Measurements from ENCODE around the gene ZAP70.
"Not testable (repeated sequence)": the region's sequence is repeated elsewhere in the genome, so short reads cannot be mapped to it uniquely, and the experiment has no call there.

The ZAP70 gene

GRCh38 chr2:97698530-97698929 is 14.8 kb upstream of the ZAP70 start:
- no peak for DNase-seq (ENCODE audit: low spot score)

GRCh38 chr2:97699765-97700444 is 13.5 kb upstream of the ZAP70 start:
- peak; percentile 77 for DNase-seq (ENCODE audit: low spot score)

- no peak for DNase-seq (ENCODE audit: low spot score)
These were observed 12.2 kb upstream of the ZAP70 start for GRCh38 chr2:97701186-97701585.

GRCh38 chr2:97701851-97702465 is 11.4 kb upstream of the ZAP70 start:
- no peak for DNase-seq (ENCODE audit: low spot score)

- no peak for DNase-seq (ENCODE audit: low spot score)
These were observed 10.5 kb upstream of the ZAP70 start for GRCh38 chr2:97702731-97703470.

- DNase-seq (ENCODE audit: low spot score), result no peak
These were observed 9.6 kb upstream of the ZAP70 start for GRCh38 chr2:97703741-97704140.

GRCh38 chr2:97704989-97705388 is 8.4 kb upstream of the ZAP70 start:
- DNase-seq (ENCODE audit: low spot score), result no peak

- DNase-seq (ENCODE audit: low spot score), result no peak
These were observed 7.3 kb upstream of the ZAP70 start for GRCh38 chr2:97706112-97706511.

GRCh38 chr2:97706708-97707345 is 6.5 kb upstream of the ZAP70 start:
- no peak for DNase-seq (ENCODE audit: low spot score)

GRCh38 chr2:97707362-97708047 is 5.9 kb upstream of the ZAP70 start:
- no peak for DNase-seq (ENCODE audit: low spot score)

- DNase-seq (ENCODE audit: low spot score), result no peak
These were observed 5.4 kb upstream of the ZAP70 start for GRCh38 chr2:97708048-97708380.

GRCh38 chr2:97708608-97709007 is 4.8 kb upstream of the ZAP70 start:
- DNase-seq (ENCODE audit: low spot score), result no peak

- DNase-seq (ENCODE audit: low spot score), result no peak
These were observed 2.0 kb upstream of the ZAP70 start for GRCh38 chr2:97711394-97711711.

- DNase-seq (ENCODE audit: low spot score), result not testable (repeated sequence)
These were observed 1.2 kb upstream of the ZAP70 start for GRCh38 chr2:97712175-97712574.

- DNase-seq (ENCODE audit: low spot score), result no peak
These were observed 582 bp upstream of the ZAP70 start for GRCh38 chr2:97712693-97713295.

- no peak for DNase-seq (ENCODE audit: low spot score)
These were observed 941 bp downstream of the ZAP70 start for GRCh38 chr2:97714084-97714949.

GRCh38 chr2:97714950-97715652 is 1.7 kb downstream of the ZAP70 start:
- no peak for DNase-seq (ENCODE audit: low spot score)

GRCh38 chr2:97715951-97716694 is 2.7 kb downstream of the ZAP70 start:
- no peak for DNase-seq (ENCODE audit: low spot score)

GRCh38 chr2:97716695-97717612 is 3.6 kb downstream of the ZAP70 start:
- DNase-seq (ENCODE audit: low spot score), result no peak
